HEK293 (cell line): Measurements from ENCODE around the gene GAL.

Source experiments
- CTCF ChIA-PET: fragments of 350-600 bp; formaldehyde crosslinking; extraction: SDS; loops from one replicate; lab custom pipeline; 2021; ENCODE audit warnings: antibody characterized with exemption; lab: Yijun Ruan, JAX
- POLR2A ChIA-PET: fragments of 300-600 bp; formaldehyde crosslinking; extraction: SDS; loops from one replicate; lab custom pipeline; 2020; ENCODE audit warnings: antibody characterized with exemption, inconsistent platforms; lab: Yijun Ruan, JAX
- H3K27ac ChIP-seq: fragments of 200-500 bp; sonication (Bioruptor generic); 2 replicates; pipeline ENCODE4 v1.5.1; 2014; ENCODE audit warnings: low read depth, low read length, control low read depth, inconsistent platforms; ENCODE audit errors: extremely low read depth
- H3K36me3 ChIP-seq, 2 experiments: fragments of 200-500 bp in 1 of 2; sonication (Bioruptor generic) in 1 of 2; 1 replicate in 1 of 2; 2 replicates in 1 of 2; pipeline ENCODE4 v1.5.1; 2014 to 2017; ENCODE audit warnings: inconsistent platforms in 2 of 2, low read length in 2 of 2; ENCODE audit not compliant: control insufficient read depth in 2 of 2, insufficient read depth in 1 of 2
- H3K4me1 ChIP-seq: fragments of 200-500 bp; sonication (Bioruptor generic); 2 replicates; pipeline ENCODE4 v1.5.1; 2014; ENCODE audit warnings: mild to moderate bottlenecking, low read length, inconsistent platforms; ENCODE audit not compliant: control insufficient read depth, insufficient read depth
- H3K4me3 ChIP-seq: 2 replicates; pipeline ENCODE4 v1.5.1; 2011; ENCODE audit warnings: low read depth, mild to moderate bottlenecking, control low read depth, low read length, moderate library complexity
- H3K9me3 ChIP-seq: fragments of 200-500 bp; sonication (Bioruptor generic); 2 replicates; pipeline ENCODE4 v1.5.1; 2014; ENCODE audit warnings: low read depth, low read length, inconsistent platforms; ENCODE audit not compliant: control insufficient read depth, insufficient read depth
- GLIS1 ChIP-seq: fragments of 450-650 bp; formaldehyde crosslinking; IDR thresholded peaks from 2 replicates; pipeline ENCODE4 v1.5.1; 2016; ENCODE audit warnings: missing biosample characterization, missing genetic modification characterization
- SALL2 ChIP-seq: fragments of 450-650 bp; formaldehyde crosslinking; IDR thresholded peaks from 2 replicates; pipeline ENCODE4 v1.5.0; 2017; ENCODE audit warnings: missing biosample characterization, mild to moderate bottlenecking, missing genetic modification characterization, borderline replicate concordance
- ZFHX2 ChIP-seq: fragments of 450-650 bp; formaldehyde crosslinking; conservative IDR thresholded peaks from 2 replicates; pipeline ENCODE4 v1.5.1; 2016; ENCODE audit warnings: missing biosample characterization, missing genetic modification characterization
- ZNF114 ChIP-seq: fragments of 450-650 bp; formaldehyde crosslinking; IDR thresholded peaks from 2 replicates; pipeline ENCODE4 v1.5.0; 2017; ENCODE audit warnings: missing biosample characterization, missing genetic modification characterization
- ZNF157 ChIP-seq: fragments of 450-650 bp; formaldehyde crosslinking; IDR thresholded peaks from 2 replicates; pipeline ENCODE4 v1.5.1; 2016; ENCODE audit warnings: missing biosample characterization, missing genetic modification characterization
- ZNF24 ChIP-seq: fragments of 450-650 bp; formaldehyde crosslinking; IDR thresholded peaks from 2 replicates; pipeline ENCODE4 v1.5.1; 2016; ENCODE audit warnings: missing biosample characterization, missing genetic modification characterization
- ZNF274 ChIP-seq, 2 experiments: fragments of 200-500 bp in 1 of 2; fragments of 450-650 bp in 1 of 2; sonication (Bioruptor generic) in 1 of 2; formaldehyde crosslinking in 1 of 2; IDR thresholded peaks; 2 replicates each; pipeline versions ENCODE4 v1.5.1 to v1.6.1; 2014 to 2016; ENCODE audit warnings: borderline replicate concordance in 1 of 2, inconsistent platforms in 1 of 2, low read length in 1 of 2, missing biosample characterization in 1 of 2, missing genetic modification characterization in 1 of 2
- ZNF366 ChIP-seq: fragments of 450-650 bp; formaldehyde crosslinking; conservative IDR thresholded peaks from 2 replicates; pipeline ENCODE4 v1.5.1; 2016; ENCODE audit warnings: missing biosample characterization, missing genetic modification characterization
- ZNF626 ChIP-seq: fragments of 450-650 bp; sonication (Bioruptor Pico); formaldehyde crosslinking; IDR thresholded peaks from 2 replicates; pipeline ENCODE4 v1.5.1; 2018; ENCODE audit warnings: missing biosample characterization, missing genetic modification characterization, inconsistent platforms
- ZNF830 ChIP-seq: fragments of 450-650 bp; IDR thresholded peaks from 2 replicates; pipeline ENCODE4 v1.5.0; 2018; ENCODE audit warnings: missing biosample characterization, missing genetic modification characterization, low read depth, mild to moderate bottlenecking, moderate library complexity
- TF ChIP-seq, protein P1 (sequence below): fragments of 450-650 bp; formaldehyde crosslinking; IDR thresholded peaks from 2 replicates; pipeline ENCODE4 v1.5.0; 2017; ENCODE audit warnings: missing biosample characterization, missing genetic modification characterization, borderline replicate concordance
- TF ChIP-seq, protein P2 (sequence below): fragments of 450-650 bp; formaldehyde crosslinking; IDR thresholded peaks from 2 replicates; pipeline ENCODE4 v1.5.1; 2016; ENCODE audit warnings: missing biosample characterization, missing genetic modification characterization, low read depth
- TF ChIP-seq, protein P3 (sequence below): fragments of 450-650 bp; formaldehyde crosslinking; IDR thresholded peaks from 2 replicates; pipeline ENCODE4 v1.5.1; 2017; ENCODE audit warnings: missing biosample characterization, mild to moderate bottlenecking, missing genetic modification characterization, moderate library complexity

GAL gene

DNA sequence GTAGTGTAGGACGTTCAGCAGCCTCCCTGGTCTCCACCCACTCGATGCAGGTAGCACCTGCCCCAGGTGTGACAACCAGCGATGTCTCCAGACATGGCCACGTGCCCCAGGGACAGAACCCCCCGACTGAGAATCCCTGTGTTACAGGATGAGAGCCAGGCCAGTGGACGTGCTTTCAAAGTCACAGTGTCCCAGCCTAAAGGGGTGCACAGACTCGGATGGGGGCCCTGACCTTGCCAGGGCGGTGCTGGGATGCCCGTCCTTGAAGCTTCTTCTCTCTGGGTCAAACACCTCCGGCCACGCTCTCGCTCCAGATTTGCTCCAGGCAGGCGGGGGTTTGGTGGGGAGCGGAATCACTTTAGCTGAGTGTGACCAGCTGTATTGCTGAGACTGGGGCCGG, 23.3 kb upstream of the GAL start (continued):
- TF ChIP-seq ZNF830 (no peak), SALL2 (tag by site-specific recombination) (no peak)
- TF ChIP-seq, protein P1, sequence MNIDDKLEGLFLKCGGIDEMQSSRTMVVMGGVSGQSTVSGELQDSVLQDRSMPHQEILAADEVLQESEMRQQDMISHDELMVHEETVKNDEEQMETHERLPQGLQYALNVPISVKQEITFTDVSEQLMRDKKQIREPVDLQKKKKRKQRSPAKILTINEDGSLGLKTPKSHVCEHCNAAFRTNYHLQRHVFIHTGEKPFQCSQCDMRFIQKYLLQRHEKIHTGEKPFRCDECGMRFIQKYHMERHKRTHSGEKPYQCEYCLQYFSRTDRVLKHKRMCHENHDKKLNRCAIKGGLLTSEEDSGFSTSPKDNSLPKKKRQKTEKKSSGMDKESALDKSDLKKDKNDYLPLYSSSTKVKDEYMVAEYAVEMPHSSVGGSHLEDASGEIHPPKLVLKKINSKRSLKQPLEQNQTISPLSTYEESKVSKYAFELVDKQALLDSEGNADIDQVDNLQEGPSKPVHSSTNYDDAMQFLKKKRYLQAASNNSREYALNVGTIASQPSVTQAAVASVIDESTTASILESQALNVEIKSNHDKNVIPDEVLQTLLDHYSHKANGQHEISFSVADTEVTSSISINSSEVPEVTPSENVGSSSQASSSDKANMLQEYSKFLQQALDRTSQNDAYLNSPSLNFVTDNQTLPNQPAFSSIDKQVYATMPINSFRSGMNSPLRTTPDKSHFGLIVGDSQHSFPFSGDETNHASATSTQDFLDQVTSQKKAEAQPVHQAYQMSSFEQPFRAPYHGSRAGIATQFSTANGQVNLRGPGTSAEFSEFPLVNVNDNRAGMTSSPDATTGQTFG, result no peak

DNA sequence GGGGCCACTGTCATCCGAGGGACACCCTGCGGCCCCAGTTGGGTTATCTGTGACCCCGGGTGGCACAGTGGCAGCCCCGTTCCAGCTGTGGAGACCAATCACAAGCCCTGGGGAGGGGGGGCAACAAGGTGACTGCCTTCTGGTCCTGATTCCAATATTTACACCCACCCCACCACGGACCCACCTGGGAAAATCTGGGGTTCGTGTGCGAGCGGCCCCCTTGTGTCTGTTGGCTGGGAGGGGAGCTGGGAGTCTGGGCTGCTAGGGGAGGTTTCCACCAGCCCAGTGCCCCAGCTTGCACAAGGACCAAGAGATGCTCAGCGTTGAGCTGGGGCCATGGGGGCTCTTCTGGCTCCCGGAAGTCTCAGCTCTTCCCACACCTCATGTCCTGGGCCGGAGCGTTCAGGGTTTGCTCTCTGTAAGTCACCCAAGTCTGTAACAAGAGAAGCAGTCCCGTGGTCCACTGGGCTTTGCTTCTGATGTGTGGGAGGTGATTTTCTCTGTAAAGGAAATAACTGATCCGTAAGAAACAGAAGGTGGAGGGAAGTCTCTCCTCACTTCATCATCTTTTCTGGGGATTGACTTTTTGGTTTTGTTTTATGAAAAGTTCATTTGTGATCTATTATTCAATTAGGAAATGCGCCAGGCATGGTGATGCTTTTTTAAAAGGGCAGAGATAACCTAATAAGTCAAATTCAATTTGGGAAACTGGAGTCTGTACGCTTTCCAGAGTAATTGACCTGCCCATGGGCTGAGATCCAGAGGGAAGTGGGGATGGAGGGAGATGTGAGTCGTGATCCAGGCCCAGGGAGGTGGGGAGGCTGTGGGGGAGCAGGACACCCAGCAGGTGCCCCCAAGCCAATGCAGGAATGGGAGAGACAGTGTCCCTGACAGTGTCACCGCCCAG, 22.4 kb upstream of the GAL start:
- H3K4me1 ChIP-seq, result peaks cover 10% of the 10 kb centered on the region
- no peak for TF ChIP-seq ZNF24 (tag by site-specific recombination)
- no peak for TF ChIP-seq ZNF366 (tag by site-specific recombination)
- TF ChIP-seq GLIS1 (tag by site-specific recombination), result peak; percentile 27; the same call in 1 of the 2 replicates
- TF ChIP-seq, protein P2, sequence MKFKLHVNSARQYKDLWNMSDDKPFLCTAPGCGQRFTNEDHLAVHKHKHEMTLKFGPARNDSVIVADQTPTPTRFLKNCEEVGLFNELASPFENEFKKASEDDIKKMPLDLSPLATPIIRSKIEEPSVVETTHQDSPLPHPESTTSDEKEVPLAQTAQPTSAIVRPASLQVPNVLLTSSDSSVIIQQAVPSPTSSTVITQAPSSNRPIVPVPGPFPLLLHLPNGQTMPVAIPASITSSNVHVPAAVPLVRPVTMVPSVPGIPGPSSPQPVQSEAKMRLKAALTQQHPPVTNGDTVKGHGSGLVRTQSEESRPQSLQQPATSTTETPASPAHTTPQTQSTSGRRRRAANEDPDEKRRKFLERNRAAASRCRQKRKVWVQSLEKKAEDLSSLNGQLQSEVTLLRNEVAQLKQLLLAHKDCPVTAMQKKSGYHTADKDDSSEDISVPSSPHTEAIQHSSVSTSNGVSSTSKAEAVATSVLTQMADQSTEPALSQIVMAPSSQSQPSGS (tag by site-specific recombination), result no peak
- no peaks in the 10 kb centered on the region for H3K36me3 ChIP-seq
- ChIA-PET CTCF (no interaction called here), POLR2A (no interaction called here)
- H3K27ac ChIP-seq, result no peak overlapping the region
- H3K4me3 ChIP-seq, result no peak overlapping the region
- no peaks in the 10 kb centered on the region for H3K9me3 ChIP-seq

DNA sequence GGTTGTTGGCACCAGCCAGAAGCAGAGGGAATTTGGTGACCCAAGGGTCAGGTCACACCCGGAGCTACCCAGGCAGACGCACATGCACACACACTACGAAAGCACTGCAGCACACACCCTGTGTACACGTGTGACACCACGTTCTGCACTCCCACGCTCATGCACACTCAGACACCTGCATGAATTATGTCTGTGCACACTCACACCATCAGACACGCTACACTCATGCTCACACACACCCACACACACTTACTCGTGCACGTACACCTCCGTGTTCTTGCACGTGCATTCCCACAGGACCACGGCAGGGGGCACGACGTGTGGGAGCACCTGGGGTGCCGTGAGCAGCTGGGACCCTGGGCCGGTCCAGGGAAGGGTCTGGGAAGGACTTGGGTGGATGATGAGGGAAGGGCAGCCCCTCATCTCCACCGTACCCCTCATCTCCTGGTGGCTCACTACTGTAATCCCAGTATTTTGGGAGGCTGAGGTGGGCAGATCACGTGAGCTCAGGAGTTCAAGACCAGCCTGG, 20.8 kb upstream of the GAL start:
- H3K27ac ChIP-seq, result no peak overlapping the region
- H3K4me3 ChIP-seq, result no peak overlapping the region
- ChIA-PET CTCF (no interaction called here), POLR2A (no interaction called here)
- no peaks in the 10 kb centered on the region for H3K36me3 ChIP-seq
- peaks cover 9% of the 10 kb centered on the region for H3K4me1 ChIP-seq
- H3K9me3 ChIP-seq, result no peaks in the 10 kb centered on the region
- TF ChIP-seq, protein P3, sequence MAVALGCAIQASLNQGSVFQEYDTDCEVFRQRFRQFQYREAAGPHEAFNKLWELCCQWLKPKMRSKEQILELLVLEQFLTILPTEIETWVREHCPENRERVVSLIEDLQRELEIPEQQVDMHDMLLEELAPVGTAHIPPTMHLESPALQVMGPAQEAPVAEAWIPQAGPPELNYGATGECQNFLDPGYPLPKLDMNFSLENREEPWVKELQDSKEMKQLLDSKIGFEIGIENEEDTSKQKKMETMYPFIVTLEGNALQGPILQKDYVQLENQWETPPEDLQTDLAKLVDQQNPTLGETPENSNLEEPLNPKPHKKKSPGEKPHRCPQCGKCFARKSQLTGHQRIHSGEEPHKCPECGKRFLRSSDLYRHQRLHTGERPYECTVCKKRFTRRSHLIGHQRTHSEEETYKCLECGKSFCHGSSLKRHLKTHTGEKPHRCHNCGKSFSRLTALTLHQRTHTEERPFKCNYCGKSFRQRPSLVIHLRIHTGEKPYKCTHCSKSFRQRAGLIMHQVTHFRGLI, result no peak
- TF ChIP-seq ZNF114, result no peak
- peak; percentile 36 for TF ChIP-seq ZFHX2 (tag by site-specific recombination)
- TF ChIP-seq ZNF157 (tag by site-specific recombination), result no peak
- no peak for TF ChIP-seq ZNF626 (tag by site-specific recombination)

DNA sequence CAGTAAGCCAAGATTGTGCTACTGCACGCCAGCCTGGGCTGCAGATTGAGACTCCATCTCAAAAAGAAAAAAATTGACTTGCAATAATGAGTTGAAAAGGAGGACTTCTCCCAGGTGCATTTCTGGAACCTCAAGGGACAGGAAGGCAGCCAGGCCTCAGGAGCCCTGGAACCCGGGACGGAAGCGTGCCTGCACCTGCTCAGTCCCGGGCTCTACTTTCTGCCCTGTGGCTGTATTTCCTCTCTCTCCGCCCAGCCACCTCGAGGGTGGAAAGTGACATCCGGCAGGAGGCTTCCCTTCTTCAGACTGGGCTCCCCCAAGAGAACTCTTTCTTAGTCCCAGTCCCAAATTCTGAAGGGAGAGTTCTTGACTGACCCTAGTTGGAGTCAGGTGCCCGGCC, 20.2 kb upstream of the GAL start:
- no peak overlapping the region for H3K4me3 ChIP-seq
- H3K36me3 ChIP-seq, result no peaks in the 10 kb centered on the region
- POLR2A ChIA-PET, result no interaction called here
- no peak overlapping the region for H3K27ac ChIP-seq
- H3K4me1 ChIP-seq, result peaks cover 4% of the 10 kb centered on the region; the same call in 1 of the 2 replicates
- H3K9me3 ChIP-seq, result no peaks in the 10 kb centered on the region
- CTCF ChIA-PET, result no interaction called here
- TF ChIP-seq ZNF274 (IDR thresholded peaks at IDR 0.05; ENCODE audit: low read length), result no peak
- no peak for TF ChIP-seq ZNF274 (tag by site-specific recombination; IDR thresholded peaks at IDR 0.05; ENCODE audit: borderline replicate concordance)
